Measurements from ENCODE around the gene RARB.

The RARB gene

DNA sequence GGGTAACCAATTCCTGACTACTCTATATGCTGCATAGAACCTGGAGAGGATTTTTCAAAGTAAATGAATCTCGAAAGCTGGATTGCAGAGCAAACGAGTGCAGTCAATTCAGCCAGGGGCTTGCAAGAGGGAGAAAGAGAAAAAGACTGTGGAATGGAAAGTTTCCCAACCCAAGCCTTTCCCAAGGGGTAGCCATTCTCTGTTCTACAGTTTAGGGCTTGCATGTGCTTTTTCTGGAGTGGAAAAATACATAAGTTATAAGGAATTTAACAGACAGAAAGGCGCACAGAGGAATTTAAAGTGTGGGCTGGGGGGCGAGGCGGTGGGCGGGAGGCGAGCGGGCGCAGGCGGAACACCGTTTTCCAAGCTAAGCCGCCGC lies 511 bp upstream of the RARB start:
- DNase-seq (ENCODE audit: low spot score) = no peak
- TF ChIP-seq, protein P1, sequence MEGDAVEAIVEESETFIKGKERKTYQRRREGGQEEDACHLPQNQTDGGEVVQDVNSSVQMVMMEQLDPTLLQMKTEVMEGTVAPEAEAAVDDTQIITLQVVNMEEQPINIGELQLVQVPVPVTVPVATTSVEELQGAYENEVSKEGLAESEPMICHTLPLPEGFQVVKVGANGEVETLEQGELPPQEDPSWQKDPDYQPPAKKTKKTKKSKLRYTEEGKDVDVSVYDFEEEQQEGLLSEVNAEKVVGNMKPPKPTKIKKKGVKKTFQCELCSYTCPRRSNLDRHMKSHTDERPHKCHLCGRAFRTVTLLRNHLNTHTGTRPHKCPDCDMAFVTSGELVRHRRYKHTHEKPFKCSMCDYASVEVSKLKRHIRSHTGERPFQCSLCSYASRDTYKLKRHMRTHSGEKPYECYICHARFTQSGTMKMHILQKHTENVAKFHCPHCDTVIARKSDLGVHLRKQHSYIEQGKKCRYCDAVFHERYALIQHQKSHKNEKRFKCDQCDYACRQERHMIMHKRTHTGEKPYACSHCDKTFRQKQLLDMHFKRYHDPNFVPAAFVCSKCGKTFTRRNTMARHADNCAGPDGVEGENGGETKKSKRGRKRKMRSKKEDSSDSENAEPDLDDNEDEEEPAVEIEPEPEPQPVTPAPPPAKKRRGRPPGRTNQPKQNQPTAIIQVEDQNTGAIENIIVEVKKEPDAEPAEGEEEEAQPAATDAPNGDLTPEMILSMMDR (IDR thresholded peaks at IDR 0.05; ENCODE audit: extremely low read depth, missing control alignments) = no peak

DNA sequence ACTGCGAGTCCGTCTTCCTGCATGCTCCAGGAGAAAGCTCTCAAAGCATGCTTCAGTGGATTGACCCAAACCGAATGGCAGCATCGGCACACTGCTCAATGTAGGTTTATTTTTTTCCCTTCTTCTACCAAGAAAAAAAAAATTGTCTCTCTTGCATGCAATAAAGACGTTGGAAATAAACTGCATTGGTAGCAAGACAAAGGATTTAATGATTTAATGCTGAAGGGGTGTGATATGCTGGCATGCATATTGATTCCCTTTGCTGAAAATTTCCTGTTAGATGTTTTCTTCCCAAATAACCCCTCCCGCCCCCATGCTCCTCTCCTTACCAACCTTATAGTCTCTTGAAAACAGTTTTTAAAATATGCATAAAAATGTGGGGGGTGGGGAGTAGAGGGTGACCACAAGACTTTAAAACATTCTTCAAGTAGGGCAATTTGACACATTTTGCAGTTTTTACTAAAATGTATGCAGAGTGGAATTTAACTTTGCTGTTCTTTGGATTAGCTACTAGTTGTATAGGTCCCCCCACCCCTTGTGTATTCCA lies 799 bp downstream of the RARB start:
- DNase-seq (ENCODE audit: low spot score) = no peak

DNA sequence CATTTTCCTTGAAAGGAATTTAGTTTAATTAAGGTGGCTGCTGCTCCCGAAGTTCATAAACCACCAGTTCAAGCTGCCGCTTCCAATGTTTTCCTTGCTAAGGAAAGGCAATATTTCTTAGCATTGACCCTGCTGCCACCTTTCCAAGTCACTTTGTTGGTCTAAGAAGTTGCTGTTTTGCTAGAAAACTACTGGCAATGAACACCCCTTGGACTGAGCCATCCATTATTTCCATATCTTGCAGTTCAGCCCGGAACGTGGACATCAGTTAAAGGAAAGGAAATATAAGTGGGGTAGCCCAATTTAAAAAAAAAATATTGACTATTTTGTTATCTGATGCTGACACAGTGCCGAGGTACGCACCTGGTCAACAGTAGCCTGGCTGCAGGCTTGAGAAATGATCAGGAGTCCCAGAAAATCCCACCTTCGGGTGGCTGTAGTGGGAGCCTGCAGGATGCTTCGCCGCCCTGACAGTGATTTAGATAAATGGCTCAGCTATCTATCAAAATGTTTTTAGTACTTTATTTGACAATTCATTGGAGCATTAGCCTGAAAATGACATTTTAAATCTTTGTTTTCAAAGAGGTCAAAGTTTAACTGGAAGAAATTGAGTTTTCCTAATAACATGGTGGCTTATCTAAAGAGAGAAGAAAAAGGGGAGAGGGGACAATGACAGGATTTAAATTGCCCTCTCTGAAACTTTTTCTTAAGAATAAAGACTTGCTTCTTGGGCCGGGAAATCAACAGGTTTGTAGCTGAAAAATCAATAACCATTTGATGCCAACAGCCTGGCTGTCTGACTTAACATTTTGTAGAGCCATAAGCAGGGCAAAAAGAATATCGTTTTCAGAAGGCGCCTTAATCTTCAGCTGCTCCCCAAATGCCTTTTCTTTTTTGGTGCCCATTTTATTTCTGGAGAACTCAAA lies 1.6 kb downstream of the RARB start:
- DNase-seq (ENCODE audit: low spot score) = no peak
- TF ChIP-seq, protein P1 (IDR thresholded peaks at IDR 0.05; ENCODE audit: extremely low read depth, missing control alignments) = no peak

More for the DNA sequence above, 799 bp downstream of the RARB start:
- TF ChIP-seq, protein P1 (IDR thresholded peaks at IDR 0.05; ENCODE audit: extremely low read depth, missing control alignments) = no peak

DNA sequence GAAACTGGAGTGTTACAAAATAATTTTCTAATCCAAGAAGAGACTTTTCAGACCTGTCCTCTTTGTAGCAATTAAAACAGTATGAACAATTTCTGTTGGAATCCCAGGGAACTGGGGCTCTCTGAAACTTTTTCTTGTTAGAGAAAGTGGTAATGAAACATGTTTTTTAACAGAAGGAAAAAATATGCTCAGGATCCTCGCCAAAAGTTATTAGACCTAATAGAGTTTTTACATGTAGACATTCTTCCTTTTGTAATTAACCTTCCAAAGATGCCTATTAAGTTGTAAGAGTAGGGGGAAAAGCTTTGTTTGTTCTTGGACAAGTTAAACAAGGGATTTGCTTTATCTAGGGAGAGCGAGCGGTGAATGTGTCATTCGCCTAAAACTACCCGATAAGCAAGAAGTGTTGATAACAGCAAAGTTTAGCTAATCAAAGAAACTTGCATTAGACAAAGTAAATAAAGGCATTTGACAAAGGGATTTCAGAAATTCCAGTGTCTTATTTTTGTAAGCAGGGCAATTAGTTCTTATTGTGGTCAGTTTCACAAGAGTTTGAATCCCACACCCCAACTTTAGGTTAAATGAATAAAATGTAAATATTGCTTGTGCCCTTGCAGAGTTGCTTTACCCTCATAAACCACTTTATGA lies 2.3 kb downstream of the RARB start:
- TF ChIP-seq, protein P1 (IDR thresholded peaks at IDR 0.05; ENCODE audit: extremely low read depth, missing control alignments) = no peak
- no peak for DNase-seq (ENCODE audit: low spot score)

DNA sequence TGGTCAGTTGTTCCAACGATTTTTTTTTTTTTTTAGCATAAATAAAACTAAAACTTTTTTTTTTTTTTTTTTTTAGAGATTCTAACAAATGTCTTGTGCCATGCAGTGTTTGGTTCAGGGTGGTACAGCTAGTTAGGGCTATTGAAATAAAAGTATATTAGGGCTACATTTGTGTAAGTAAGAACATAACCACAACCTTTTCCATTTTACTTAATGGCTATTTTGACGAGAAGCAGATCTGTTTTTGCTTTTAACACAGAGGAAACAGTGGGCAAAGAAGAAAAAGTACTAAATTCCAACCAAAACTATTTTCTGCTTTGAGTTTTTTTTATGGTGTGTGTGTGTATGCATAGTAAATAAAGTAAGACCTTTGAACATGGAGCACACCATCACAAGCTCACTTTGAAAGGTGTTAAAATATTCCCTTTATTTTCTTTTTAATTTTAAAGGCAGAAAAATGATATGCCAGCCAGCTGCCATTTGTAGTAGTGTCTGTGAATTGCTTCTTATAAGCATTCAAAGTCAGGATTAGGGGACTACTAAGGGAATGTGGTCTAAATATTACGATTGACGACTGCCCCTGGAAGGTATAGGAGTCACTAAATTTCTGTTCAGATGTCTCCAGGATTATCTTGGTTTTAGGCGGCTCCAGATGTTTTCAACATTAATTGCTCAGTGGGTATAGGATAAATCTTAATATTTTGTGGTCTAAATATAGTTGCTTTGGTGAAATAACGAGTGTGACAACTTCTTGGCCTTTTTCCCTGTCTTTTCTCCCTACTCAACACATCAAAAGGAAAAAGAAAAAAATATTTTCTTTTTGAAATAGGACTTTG lies 3.1 kb downstream of the RARB start:
- TF ChIP-seq, protein P1 (IDR thresholded peaks at IDR 0.05; ENCODE audit: extremely low read depth, missing control alignments) = no peak
- DNase-seq (ENCODE audit: low spot score) = no peak

DNA sequence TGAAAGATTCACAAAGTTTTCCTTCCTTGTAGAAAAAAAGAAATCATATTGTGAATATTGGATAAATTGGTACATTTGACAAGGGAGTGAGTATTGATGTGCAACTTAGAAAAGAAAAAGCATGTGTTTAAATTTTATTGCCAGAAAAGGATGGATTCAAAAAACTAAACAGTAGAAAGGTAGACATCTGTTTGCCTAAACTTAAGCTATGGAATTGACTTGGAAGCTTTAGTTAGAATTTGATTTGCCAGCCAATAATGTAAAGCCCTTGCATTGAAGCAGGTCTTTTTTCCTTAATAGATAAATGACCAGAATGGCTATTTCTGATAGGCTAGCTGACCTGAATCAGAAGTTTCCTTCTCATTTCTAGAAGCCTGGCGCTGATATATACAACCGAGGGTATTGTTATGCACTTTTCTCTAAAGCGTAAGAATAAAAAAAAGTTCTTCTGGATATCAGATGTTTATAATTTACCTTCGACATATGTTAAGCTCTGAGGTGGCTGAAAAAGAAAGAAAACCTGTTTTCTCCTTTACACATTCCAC lies 4.2 kb downstream of the RARB start:
- TF ChIP-seq, protein P1 (IDR thresholded peaks at IDR 0.05; ENCODE audit: extremely low read depth, missing control alignments) = no peak
- DNase-seq (ENCODE audit: low spot score) = no peak

Measured in GM20000 (cell line).